Fibroblast of mammary gland (primary cell): ENCODE measurements around the gene HDLBP.

Experiments
- DNase-seq: peaks from one replicate; pipeline ENCODE4 v3.0.0-alpha.2; 2010; ENCODE audit warnings: low read depth
- H3K4me3 ChIP-seq: 2 replicates; pipeline ENCODE4 v1.5.1; 2011; ENCODE audit warnings: low read depth, mild to moderate bottlenecking, low read length, moderate library complexity; ENCODE audit not compliant: control insufficient read depth
- TF ChIP-seq, protein P1 (sequence below): conservative IDR thresholded peaks from 2 replicates; pipeline ENCODE4 v1.5.1; 2011; ENCODE audit warnings: low read depth, low read length, inconsistent platforms; ENCODE audit not compliant: control insufficient read depth, insufficient read depth

Gene HDLBP

DNA sequence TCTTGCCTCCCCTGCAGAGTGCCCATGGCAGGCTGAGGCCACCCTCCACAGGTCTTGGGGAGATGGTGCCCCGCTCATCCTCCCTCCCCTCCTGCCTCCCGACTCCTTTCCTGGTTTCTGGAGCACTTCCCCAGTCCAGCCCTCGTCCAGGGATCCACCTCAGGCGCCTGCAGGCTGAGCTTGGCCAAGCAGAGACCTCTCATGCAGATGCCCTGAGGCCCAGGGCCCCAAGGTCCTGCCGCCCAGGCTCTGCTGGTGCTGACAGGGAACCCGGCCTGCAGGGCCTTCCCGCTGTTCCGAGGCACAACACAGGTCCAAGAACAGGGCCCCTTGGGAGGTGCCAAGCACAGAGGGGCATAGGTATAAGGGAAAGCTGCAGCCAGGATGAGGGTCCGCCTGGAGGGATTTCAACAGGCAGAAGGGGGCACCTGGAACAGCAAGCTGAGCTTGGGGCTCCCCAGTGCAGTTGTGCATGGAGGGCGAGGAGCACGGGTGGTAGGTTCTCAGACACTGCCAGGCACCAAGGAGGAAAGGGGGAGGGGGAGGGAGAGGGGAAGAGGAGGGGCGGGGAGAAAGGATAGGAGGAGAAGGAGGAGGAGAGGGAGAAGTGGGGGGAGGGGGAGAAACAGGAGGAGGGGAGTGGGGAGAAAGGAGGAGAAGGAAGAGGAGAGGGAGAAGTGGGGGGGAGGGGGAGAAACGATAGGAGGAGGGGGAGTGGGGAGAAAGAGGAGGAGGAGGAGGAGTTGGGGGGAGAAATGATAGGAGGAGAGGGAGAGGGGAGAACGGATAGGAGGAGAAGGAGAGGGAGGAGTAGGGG, 128.2 kb downstream of the HDLBP start:
- DNase-seq = no peak
- no peak overlapping the region for H3K4me3 ChIP-seq

DNA sequence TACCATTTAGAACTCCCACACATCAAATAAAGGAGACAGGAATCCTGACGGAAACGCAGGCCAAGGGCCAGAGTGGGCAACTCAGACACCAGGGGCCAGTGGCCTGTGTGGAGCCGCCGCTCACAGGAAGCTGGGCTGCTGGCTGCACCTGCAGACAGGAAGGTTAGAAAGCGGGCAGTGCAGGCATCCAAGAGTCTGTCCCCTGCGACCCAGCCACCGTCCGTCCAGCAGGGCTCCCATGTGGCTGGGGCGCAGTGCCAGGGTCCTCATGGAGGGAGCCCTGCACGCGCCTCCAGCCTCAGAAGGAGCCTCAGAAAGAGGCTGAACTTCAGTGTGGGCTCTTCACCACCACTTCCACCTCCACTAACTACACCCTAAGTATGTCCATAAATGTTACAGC, 129.5 kb downstream of the HDLBP start:
- H3K4me3 ChIP-seq = no peak overlapping the region
- DNase-seq = no peak
- TF ChIP-seq, protein P1, sequence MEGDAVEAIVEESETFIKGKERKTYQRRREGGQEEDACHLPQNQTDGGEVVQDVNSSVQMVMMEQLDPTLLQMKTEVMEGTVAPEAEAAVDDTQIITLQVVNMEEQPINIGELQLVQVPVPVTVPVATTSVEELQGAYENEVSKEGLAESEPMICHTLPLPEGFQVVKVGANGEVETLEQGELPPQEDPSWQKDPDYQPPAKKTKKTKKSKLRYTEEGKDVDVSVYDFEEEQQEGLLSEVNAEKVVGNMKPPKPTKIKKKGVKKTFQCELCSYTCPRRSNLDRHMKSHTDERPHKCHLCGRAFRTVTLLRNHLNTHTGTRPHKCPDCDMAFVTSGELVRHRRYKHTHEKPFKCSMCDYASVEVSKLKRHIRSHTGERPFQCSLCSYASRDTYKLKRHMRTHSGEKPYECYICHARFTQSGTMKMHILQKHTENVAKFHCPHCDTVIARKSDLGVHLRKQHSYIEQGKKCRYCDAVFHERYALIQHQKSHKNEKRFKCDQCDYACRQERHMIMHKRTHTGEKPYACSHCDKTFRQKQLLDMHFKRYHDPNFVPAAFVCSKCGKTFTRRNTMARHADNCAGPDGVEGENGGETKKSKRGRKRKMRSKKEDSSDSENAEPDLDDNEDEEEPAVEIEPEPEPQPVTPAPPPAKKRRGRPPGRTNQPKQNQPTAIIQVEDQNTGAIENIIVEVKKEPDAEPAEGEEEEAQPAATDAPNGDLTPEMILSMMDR = no peak

More for the DNA sequence above, 128.2 kb downstream of the HDLBP start:
- TF ChIP-seq, protein P1 = no peak

DNA sequence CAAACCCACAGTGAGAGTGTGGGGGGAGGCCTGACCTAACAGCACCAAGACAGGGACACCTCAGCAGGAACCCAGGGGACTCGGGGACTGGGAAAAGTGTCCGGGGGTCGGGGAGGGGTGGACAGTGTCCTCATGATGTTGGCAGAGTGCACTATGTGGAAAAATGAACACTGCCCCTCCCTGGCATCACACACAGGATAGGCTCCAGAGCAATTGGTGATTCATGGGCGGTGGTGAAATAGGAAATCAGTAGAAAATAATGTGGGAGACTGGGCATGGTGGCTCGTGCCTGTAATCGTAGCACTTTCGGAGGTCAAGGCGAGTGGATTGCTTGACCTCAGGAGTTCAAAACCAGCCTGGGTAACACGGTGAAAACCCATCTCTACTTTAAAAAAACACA, 130.6 kb downstream of the HDLBP start:
- H3K4me3 ChIP-seq = no peak overlapping the region
- TF ChIP-seq, protein P1 = no peak

DNA sequence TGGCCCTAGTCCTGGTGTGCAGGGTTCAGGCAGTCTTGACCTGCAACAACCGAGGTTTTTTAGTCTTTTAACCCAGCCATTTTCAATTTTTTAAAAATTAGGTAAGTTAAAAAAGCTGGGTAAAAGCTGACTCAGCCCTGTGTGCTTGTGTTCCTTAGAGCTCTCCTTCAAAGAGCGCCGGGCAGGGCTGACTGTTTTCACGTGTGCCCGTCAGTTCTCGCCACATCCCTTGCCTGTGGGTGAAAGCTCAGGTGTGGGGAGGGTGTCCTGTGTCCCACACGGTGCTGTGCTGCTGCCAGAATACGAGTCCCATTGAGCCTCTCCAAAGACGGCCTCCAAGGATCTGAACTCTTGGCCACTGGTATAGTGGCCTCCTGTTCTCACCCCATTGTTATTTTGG, 132.3 kb downstream of the HDLBP start:
- no peak for DNase-seq
- TF ChIP-seq, protein P1 = no peak
- H3K4me3 ChIP-seq = no peak overlapping the region

More for the DNA sequence above, 130.6 kb downstream of the HDLBP start:
- no peak for DNase-seq

DNA sequence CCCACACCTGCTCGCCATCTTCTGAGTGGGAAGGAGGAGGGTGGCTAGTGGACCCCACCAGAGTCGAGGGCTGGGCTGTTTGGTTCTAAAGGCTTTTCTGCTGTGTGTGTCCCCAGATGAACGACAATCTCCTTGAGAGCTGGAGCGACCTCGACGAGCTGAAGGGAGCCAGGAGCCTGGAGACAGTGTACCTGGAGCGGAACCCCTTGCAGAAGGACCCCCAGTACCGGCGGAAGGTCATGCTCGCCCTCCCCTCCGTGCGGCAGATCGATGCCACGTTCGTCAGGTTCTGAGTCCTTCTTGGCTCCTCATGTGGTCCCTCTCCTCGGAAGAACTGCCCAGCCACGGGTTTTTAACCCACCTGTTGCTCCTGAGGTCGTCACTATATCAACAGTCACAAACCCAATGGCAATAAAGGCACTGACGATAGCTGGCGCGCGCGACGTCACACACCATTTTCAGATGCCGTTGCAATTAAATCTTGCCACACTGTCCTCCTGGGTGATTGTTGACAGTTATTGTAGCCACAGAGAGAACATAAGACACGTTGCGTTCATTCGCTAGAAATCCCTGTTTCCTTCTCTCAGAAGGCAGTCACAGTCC, 132.8 kb downstream of the HDLBP start:
- no peak for DNase-seq
- no peak overlapping the region for H3K4me3 ChIP-seq
- TF ChIP-seq, protein P1 = no peak

DNA sequence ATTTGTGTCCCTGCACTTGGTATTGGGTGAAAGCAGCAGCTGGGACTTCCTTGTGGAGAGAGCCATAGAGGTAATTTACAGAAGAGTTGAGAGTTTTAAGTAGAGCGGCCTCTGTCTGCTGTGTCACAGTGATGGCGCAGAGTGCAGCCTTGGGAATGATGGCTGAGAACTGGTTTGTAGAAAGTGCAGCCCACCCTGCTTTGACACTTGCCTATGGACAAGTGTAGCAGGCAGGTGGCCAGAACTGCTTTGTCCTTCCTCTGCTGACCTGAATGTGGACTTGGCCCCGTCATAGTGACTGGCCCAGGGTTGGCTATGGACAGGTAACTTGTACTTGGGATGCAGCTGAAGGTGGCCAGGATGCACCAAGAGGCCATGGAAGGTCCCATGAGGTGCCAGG, 133.3 kb downstream of the HDLBP start:
- TF ChIP-seq, protein P1 = no peak
- no peak overlapping the region for H3K4me3 ChIP-seq
- DNase-seq = no peak
